ENCODE results near the gene EYA2.

DNA sequence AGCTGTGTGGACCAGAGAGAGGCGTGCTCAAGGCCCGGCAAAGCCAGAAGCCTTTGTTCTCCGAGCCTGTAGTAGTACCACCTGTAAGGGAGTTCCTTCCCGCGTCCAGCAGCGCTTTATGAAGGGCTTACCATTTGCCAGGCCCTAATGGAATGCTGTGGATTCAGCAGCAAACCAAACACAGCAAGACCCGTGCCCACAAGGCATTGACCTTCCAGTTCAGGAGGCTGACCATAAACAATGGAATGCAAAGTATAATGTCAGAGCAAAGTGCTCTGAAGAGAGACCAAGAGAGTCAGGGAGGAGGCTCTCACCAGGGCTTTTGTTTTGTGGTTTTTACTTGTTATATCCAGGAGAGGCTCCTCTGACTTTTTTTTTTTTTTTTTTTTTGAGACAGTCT, 252.0 kb downstream of the EYA2 start:
- TF ChIP-seq ZFP30 (CRISPR knock-in tag; IDR thresholded peaks at IDR 0.05) = no peak
- no peak for TF ChIP-seq SNAI2 (CRISPR knock-in tag; IDR thresholded peaks at IDR 0.05)
- TF ChIP-seq ISL1 (CRISPR knock-in tag; IDR thresholded peaks at IDR 0.05) = no peak
- TF ChIP-seq, protein P1, sequence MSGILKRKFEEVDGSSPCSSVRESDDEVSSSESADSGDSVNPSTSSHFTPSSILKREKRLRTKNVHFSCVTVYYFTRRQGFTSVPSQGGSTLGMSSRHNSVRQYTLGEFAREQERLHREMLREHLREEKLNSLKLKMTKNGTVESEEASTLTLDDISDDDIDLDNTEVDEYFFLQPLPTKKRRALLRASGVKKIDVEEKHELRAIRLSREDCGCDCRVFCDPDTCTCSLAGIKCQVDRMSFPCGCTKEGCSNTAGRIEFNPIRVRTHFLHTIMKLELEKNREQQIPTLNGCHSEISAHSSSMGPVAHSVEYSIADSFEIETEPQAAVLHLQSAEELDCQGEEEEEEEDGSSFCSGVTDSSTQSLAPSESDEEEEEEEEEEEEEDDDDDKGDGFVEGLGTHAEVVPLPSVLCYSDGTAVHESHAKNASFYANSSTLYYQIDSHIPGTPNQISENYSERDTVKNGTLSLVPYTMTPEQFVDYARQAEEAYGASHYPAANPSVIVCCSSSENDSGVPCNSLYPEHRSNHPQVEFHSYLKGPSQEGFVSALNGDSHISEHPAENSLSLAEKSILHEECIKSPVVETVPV (CRISPR knock-in tag; IDR thresholded peaks at IDR 0.05) = no peak
- TF ChIP-seq CSDC2 (CRISPR knock-in tag; IDR thresholded peaks at IDR 0.05) = no peak
- no peak for TF ChIP-seq ZNF8 (CRISPR knock-in tag; IDR thresholded peaks at IDR 0.05)
- no peak for TF ChIP-seq ZNF565 (CRISPR knock-in tag; conservative IDR thresholded peaks at IDR 0.05; ENCODE audit: low read depth)
- no peak for TF ChIP-seq TOX (CRISPR knock-in tag; IDR thresholded peaks at IDR 0.05; ENCODE audit: borderline replicate concordance)
- no peak for TF ChIP-seq BACH2 (CRISPR knock-in tag; IDR thresholded peaks at IDR 0.05; ENCODE audit: borderline replicate concordance)
- no peak for TF ChIP-seq GLIS3 (CRISPR knock-in tag; IDR thresholded peaks at IDR 0.05)
- TF ChIP-seq, protein P2, sequence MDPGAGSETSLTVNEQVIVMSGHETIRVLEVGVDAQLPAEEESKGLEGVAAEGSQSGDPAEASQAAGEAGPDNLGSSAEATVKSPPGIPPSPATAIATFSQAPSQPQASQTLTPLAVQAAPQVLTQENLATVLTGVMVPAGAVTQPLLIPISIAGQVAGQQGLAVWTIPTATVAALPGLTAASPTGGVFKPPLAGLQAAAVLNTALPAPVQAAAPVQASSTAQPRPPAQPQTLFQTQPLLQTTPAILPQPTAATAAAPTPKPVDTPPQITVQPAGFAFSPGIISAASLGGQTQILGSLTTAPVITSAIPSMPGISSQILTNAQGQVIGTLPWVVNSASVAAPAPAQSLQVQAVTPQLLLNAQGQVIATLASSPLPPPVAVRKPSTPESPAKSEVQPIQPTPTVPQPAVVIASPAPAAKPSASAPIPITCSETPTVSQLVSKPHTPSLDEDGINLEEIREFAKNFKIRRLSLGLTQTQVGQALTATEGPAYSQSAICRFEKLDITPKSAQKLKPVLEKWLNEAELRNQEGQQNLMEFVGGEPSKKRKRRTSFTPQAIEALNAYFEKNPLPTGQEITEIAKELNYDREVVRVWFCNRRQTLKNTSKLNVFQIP (CRISPR knock-in tag; IDR thresholded peaks at IDR 0.05; ENCODE audit: borderline replicate concordance, low read depth) = no peak
- no peak for TF ChIP-seq ZFP3 (CRISPR knock-in tag; IDR thresholded peaks at IDR 0.05)
- TF ChIP-seq ZC3H10 (CRISPR knock-in tag; IDR thresholded peaks at IDR 0.05) = no peak

All from SK-N-SH treated with all-trans-retinoic acid at 6 μM for 48 hours (cell line).